HL-60 (cell line): ENCODE measurements around the gene YBEY.

Experiments
- DNase-seq, 2 experiments: peaks; one replicate each; pipeline ENCODE4 v3.0.0-alpha.2; 2010 to 2020; ENCODE audit warnings: low read depth in 1 of 2, low spot score in 1 of 2
- H3K27ac ChIP-seq: fragments of 250-450 bp; sonication (Bioruptor Pico); replicated peaks from 2 replicates; pipeline ENCODE4 v1.5.1; 2020; ENCODE audit warnings: mild to moderate bottlenecking, moderate library complexity
- H3K27me3 ChIP-seq: fragments of 250-450 bp; sonication (Bioruptor Pico); 2 replicates; pipeline ENCODE4 v1.5.1; 2021; ENCODE audit warnings: mild to moderate bottlenecking, moderate library complexity; ENCODE audit not compliant: insufficient read depth, poor library complexity, severe bottlenecking
- H3K4me3 ChIP-seq: replicated peaks from 2 replicates; pipeline ENCODE4 v1.5.1; 2011; ENCODE audit warnings: mild to moderate bottlenecking, control low read depth, low read length; ENCODE audit not compliant: insufficient read depth
- CTCF ChIP-seq: IDR thresholded peaks from one replicate; pipeline ENCODE4 v1.5.1; 2011; ENCODE audit warnings: low read length, control low read depth, inconsistent platforms; ENCODE audit not compliant: insufficient read depth
- GABPA ChIP-seq: IDR thresholded peaks from 2 replicates; pipeline ENCODE4 v1.6.1; 2012; ENCODE audit warnings: low read depth
- POLR2AphosphoS5 ChIP-seq: IDR thresholded peaks from 2 replicates; pipeline ENCODE4 v1.6.1; 2012; ENCODE audit warnings: low read depth
- REST ChIP-seq: IDR thresholded peaks from 2 replicates; pipeline ENCODE4 v1.6.1; 2012; ENCODE audit warnings: low read depth; ENCODE audit not compliant: insufficient replicate concordance
- SPI1 ChIP-seq: IDR thresholded peaks from 2 replicates; pipeline ENCODE4 v1.6.1; 2012; ENCODE audit warnings: low read depth, mild to moderate bottlenecking, borderline replicate concordance

The YBEY gene

DNA sequence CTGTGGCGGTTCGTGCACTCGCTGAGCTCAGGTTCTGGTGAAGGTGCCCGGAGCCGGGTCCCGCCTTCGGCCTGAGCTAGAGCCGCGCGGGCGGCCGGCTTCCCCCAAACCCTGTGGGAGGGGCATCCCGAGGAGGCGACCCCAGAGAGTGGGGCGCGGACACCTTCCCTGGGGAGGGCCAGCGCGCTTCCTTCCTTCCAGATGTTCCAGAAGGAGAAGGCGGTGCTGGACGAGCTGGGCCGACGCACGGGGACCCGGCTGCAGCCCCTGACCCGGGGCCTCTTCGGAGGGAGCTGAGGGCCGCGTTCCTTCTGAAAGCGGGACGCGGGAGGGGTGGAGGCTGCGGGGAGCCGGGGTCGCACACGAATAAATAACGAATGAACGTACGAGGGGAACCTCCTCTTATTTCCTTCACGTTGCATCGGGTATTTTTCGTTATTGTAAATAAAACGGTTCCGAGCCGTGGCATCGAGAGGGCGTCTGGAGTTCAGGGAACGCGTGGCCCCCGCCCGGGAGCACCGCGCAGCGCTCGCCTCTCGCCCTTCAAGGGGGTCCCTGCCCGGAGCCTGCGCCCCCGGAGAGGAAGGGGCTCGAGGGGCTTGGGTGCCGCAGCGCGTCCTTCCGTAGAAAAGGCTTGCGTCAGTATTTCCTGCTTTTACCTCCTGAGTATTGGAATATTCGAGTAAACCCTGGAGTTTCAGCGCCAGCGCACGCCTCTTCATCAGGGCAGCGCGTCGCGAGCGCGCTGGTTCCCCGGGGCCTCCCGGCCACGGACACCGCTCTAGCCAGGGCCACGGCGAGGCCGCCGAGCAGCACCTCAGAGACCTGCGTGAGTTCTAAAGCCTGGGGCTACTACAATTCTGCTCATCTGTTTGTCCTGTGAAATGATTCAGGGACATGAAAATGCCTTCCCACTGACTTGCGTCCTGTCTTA is 11.5 kb downstream of the YBEY start:
- no peak for DNase-seq
- Histone ChIP-seq H3K27me3 (peaks cover 2% of the 10 kb centered on the region), H3K4me3 (no peak overlapping the region), H3K27ac (no peak overlapping the region)
- TF ChIP-seq REST, result no peak
- TF ChIP-seq GABPA, result no peak
- no peak for TF ChIP-seq CTCF
- no peak for TF ChIP-seq POLR2AphosphoS5

- TF ChIP-seq REST (no peak), POLR2AphosphoS5 (no peak), SPI1 (no peak), GABPA (no peak), CTCF (no peak)
- DNase-seq, result no peak
- Histone ChIP-seq H3K27ac (no peak overlapping the region), H3K4me3 (no peak overlapping the region), H3K27me3 (peaks cover 2% of the 10 kb centered on the region)
Measured at GRCh38 chr21:46299167-46299566, 13.0 kb downstream of the YBEY start.

DNA sequence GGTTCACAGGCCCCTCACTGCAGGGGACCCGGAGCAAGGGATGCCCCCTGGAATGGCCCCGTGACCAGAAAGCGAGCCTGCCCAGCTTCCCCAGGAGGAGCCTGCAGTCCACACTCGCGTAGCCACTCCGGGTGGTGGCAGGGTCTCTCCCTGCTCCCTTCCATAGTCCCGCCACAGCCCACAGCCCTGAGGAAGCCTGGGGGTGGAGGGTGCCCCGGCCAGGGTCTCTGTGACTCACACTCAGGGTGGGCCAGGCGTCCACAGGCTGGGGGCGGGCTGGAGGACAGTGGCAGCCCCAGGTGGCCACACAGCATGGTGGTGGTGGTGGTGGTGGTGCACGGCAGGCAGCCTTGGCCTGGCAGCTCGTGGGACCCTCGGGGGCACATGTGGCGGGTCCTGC is 15.6 kb downstream of the YBEY start:
- Histone ChIP-seq H3K4me3 (no peak overlapping the region), H3K27me3 (peaks cover 2% of the 10 kb centered on the region), H3K27ac (no peak overlapping the region)
- TF ChIP-seq SPI1, result no peak
- TF ChIP-seq GABPA, result no peak
- DNase-seq, result no peak

DNA sequence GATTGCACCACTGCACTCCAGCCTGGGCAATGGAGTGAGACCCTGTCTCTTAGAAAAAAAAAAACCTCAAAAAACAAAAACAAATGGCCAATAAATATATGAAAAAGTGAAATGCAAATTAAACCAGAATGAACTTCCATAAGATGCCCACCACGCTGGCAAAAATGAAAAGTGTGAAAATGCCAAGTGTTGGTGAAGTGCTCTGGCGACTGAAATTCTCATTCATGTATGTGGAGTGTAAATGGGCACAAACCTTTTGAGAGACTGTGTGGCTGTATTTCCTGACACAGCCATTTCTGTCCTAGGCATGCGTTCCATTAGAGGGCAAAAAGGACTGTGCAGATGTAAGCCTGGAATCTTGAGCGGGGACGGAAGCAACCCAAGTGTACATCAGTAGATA is 18.3 kb downstream of the YBEY start:
- no peak for DNase-seq
- Histone ChIP-seq H3K27me3 (no peaks in the 10 kb centered on the region), H3K4me3 (no peak overlapping the region), H3K27ac (no peak overlapping the region)
- no peak for TF ChIP-seq CTCF
- no peak for TF ChIP-seq GABPA
- no peak for TF ChIP-seq POLR2AphosphoS5
- TF ChIP-seq REST, result no peak
- TF ChIP-seq SPI1, result no peak
